Skeletal muscle tissue (tissue), 4 donors: ENCODE data around the gene CHST11. TPM values are rescaled to one million over a fixed set of nuclear protein-coding genes. Genes with fewer than 3 reads are reported as not detected.

Source experiments
- H3K27ac ChIP-seq: one replicate; pipeline ENCODE4 v1.7.0; 2013; ENCODE audit warnings: mild to moderate bottlenecking, low read depth, low read length, inconsistent platforms
- H3K27me3 ChIP-seq, 3 donors: one replicate each; pipeline ENCODE4 v1.7.0; 2013; ENCODE audit warnings: low read length in 3 of 3; ENCODE audit not compliant: control insufficient read depth in 3 of 3, insufficient read depth in 3 of 3
- H3K36me3 ChIP-seq, 3 donors: one replicate each; pipeline ENCODE4 v1.7.0; 2013; ENCODE audit warnings: low read length in 3 of 3; ENCODE audit not compliant: control insufficient read depth in 3 of 3, insufficient read depth in 3 of 3
- H3K4me1 ChIP-seq, 3 donors: one replicate each; pipeline ENCODE4 v1.7.0; 2013; ENCODE audit warnings: low read length in 3 of 3, mild to moderate bottlenecking in 3 of 3; ENCODE audit not compliant: control insufficient read depth in 3 of 3, insufficient read depth in 3 of 3
- H3K4me3 ChIP-seq, 3 donors: one replicate each; pipeline ENCODE4 v1.7.0; 2013; ENCODE audit warnings: low read length in 3 of 3
- H3K9ac ChIP-seq, 3 donors: one replicate each; pipeline ENCODE4 v1.7.0; 2013; ENCODE audit warnings: low read length in 3 of 3, mild to moderate bottlenecking in 3 of 3, moderate library complexity in 2 of 3, low read depth in 1 of 3
- H3K9me3 ChIP-seq, 3 donors: one replicate each; pipeline ENCODE4 v1.7.0; 2013; ENCODE audit warnings: low read length in 3 of 3; ENCODE audit not compliant: control insufficient read depth in 3 of 3
- total RNA-seq: library from RNA; depleted of rRNA; stranded (reverse); fragments of >200 nt; gene quantifications from one replicate; pipeline ENCODE4 v1.2.3, GENCODE V29; 2014
- donor health status: Osteomylitis.

The CHST11 gene
- total RNA-seq, 1 donor from 2014 or later = 2.1 TPM

DNA sequence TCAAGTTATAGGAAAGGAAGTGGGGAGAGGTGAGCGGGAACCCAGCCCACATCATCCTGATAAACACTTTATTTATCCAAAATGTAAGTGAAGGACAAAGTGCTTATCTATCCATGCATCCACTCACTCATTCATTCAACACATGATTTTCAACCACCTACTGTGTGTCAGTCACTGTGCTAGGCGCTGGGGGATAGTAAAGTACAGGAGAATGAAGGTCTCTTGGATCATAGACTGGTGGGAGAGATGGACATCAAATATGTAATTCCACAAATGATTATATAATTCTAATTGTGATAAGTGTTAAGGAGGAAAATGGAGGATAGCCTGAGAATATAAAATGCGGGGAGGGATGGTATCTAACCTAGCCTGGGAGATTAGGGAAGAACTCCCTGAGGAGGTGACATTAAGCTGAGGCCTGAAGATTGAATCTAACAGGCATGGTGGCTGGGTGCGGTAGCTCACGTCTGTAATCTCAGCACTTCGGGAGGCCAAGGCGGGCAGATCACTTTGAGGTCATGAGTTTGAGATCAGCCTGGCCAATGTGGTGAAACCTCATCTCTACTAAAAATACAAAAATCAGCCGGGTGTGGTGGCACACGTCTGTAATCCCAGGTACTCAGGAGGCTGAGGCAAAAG is 41.3 kb upstream of the CHST11 start:
- Histone ChIP-seq H3K36me3 (no peaks in the 10 kb centered on the region), H3K27me3 (no peaks in the 10 kb centered on the region), H3K27ac (no peak overlapping the region), H3K9ac (no peak overlapping the region), H3K4me1 (no peaks in the 10 kb centered on the region), H3K9me3 (no peaks in the 10 kb centered on the region), H3K4me3 (no peak overlapping the region)

DNA sequence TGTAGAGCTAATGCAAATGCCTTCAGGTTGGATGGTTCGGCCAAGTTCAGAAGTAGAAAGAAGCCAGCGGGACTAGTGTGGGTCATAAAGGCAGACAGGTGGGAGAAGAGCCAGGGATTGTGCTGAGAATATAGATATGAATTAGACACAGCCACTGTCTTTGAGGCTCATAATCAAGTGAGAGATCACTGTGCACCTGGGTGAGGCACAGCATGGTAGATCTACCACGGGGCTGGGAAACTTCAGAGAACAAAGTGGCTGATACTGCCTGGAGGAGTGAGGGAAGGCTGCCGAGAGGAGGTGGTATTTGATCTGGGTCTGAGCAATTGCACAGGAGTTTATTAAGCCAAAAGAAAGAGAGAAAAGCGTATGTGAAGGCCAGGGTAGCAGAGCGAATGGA is 40.6 kb upstream of the CHST11 start:
- Histone ChIP-seq H3K36me3 (no peaks in the 10 kb centered on the region), H3K9me3 (no peaks in the 10 kb centered on the region), H3K4me3 (no peak overlapping the region), H3K9ac (no peak overlapping the region), H3K27me3 (no peaks in the 10 kb centered on the region), H3K27ac (no peak overlapping the region), H3K4me1 (no peaks in the 10 kb centered on the region)

DNA sequence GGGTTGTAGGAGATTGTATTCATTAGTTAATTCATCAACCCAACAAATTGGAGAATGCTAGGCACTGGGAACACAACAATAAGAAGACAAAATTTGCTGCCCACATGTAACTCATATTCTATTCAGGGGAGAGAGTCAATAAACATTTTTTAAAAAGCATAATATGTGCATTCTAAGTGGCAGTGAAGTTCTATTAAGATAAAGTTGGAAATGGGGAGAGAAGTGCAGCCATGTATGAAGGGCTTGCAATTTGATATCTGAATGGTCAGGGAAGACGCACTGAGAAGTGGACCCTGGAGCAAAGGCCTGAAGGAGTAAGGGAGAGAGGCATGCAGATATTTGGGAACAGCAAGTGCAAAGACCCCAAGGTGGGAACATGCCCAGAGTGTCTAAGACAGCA is 40.2 kb upstream of the CHST11 start:
- H3K4me3 ChIP-seq = no peak overlapping the region
- no peaks in the 10 kb centered on the region for H3K4me1 ChIP-seq
- H3K9me3 ChIP-seq = no peaks in the 10 kb centered on the region
- H3K36me3 ChIP-seq = no peaks in the 10 kb centered on the region
- no peak overlapping the region for H3K9ac ChIP-seq
- no peaks in the 10 kb centered on the region for H3K27me3 ChIP-seq
- no peak overlapping the region for H3K27ac ChIP-seq

DNA sequence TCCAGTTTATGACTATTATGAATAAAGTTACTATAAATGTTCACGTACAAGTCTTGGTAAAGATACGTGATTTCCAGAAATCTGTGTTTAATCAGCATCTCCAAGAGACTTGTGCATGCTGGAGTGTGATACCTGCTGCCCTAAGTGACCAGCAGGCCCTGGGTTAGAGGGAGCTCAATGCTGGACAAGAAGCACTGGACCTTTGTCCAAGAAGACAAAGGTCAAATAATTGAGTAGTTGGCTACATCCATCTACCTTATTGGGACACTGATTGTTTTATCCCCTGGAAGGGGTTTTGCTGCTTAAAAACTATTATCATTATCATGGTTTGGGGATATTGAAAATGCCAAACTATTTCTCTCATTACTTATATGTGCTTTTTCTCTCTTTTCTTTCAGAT is 37.0 kb upstream of the CHST11 start:
- Histone ChIP-seq H3K27me3 (no peaks in the 10 kb centered on the region), H3K4me3 (no peak overlapping the region), H3K9me3 (no peaks in the 10 kb centered on the region), H3K9ac (no peak overlapping the region), H3K36me3 (no peaks in the 10 kb centered on the region), H3K4me1 (no peaks in the 10 kb centered on the region), H3K27ac (no peak overlapping the region)

DNA sequence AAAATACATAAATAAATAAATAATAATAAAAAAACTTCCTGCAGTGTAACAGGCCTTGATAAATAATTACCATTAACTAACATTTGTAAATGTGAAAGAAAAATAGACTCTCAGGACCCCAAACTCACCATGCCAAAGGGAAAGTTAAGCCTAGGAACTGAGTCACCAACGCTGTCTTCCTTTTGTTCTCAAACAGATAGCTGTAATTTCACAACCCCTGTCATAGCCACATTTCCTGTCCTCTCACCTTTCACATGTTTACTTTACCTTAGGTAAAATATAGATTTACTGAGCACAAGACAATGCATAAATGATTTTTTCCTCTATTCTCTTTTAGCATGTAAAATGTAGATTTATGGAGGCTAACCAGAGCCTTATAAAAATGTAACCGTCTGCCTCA is 35.9 kb upstream of the CHST11 start:
- Histone ChIP-seq H3K9ac (no peak overlapping the region), H3K27me3 (no peaks in the 10 kb centered on the region), H3K9me3 (no peaks in the 10 kb centered on the region), H3K4me1 (no peaks in the 10 kb centered on the region), H3K36me3 (no peaks in the 10 kb centered on the region), H3K27ac (no peak overlapping the region), H3K4me3 (no peak overlapping the region)

DNA sequence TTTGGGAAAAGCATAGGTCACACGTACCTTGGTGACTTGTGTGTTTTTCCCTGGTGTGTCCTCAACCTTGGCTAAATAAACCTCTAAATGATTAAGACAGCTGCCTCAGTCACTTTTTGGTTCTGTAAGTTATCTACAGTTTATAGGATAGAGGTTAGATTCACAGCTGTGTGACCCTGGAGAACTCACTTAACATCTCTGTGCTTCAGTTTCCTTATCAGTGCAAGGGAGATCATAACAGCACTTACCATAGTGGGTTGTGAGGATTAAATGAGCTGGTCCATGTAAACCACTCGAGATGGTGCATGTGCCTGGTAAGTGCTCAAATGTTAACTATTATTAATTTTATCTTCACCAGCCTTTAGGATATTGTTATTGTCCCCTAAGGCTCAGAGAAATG is 35.4 kb upstream of the CHST11 start:
- no peak overlapping the region for H3K9ac ChIP-seq
- no peaks in the 10 kb centered on the region for H3K27me3 ChIP-seq
- no peaks in the 10 kb centered on the region for H3K4me1 ChIP-seq
- H3K9me3 ChIP-seq = no peaks in the 10 kb centered on the region
- no peak overlapping the region for H3K27ac ChIP-seq
- no peaks in the 10 kb centered on the region for H3K36me3 ChIP-seq
- H3K4me3 ChIP-seq = no peak overlapping the region

DNA sequence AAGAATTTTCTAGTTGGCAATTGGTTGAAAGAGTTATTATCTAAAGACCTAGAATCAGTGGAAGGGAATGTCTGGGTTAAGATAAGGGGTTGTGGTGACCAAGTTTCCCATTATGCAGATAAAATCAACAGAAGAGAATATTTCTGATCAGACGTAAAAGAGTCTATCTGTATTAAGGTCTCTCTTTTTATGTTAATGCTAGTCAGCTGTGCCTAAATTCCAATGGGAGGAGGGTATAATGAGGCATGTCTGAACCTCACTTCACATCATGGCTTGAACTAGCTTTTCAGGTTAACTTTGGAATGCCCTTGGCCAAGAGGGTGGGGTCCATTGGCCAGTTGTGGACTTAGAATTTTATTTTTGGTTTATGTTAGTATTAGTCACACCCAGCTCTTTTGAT is 34.3 kb upstream of the CHST11 start:
- Histone ChIP-seq H3K36me3 (no peaks in the 10 kb centered on the region), H3K9me3 (no peaks in the 10 kb centered on the region), H3K27ac (no peak overlapping the region), H3K9ac (no peak overlapping the region), H3K27me3 (no peaks in the 10 kb centered on the region), H3K4me3 (no peak overlapping the region), H3K4me1 (no peaks in the 10 kb centered on the region)

DNA sequence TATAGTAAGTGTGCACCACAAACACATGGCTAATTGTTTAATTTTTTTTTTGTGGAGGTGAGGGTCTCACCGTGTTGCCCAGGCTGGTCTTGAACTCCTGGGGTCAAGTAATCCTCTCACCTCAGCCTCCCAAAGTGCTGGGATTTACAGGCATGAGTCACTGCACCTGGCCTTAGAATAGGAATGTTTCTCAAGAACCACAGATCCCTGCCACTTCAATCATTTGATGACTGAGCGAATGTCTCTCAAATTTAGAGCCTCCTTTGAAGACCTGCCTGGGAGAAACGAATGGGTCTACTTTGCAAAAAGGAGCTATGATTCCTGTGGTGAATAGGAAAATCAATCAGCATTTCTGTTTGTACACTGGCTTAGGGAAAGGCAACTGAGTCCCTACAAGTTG is 33.5 kb upstream of the CHST11 start:
- no peaks in the 10 kb centered on the region for H3K4me1 ChIP-seq
- no peak overlapping the region for H3K9ac ChIP-seq

DNA sequence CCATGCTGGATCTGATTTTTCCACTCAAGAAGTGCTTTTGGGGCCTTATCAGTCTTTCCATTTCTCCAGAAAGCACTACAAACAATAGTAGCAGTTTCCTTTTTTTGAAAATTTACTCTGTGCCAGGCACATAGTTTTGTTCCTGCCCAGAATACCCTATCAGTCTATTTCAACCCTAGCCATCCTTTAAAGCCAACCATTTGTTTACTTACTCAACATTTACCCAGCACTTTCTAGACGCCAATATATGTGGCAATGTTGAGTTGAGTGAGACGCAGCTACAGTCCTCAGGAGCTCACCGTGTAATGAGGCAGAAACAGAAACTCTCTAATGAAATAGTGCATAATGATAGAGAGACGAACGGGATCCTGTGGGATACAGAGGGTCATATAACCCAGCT is 32.9 kb upstream of the CHST11 start:
- H3K9ac ChIP-seq = no peak overlapping the region
- H3K36me3 ChIP-seq = no peaks in the 10 kb centered on the region

More for the DNA sequence above, 33.5 kb upstream of the CHST11 start:
- Histone ChIP-seq H3K9me3 (no peaks in the 10 kb centered on the region), H3K27me3 (no peaks in the 10 kb centered on the region), H3K27ac (no peak overlapping the region), H3K4me3 (no peak overlapping the region), H3K36me3 (no peaks in the 10 kb centered on the region)

DNA sequence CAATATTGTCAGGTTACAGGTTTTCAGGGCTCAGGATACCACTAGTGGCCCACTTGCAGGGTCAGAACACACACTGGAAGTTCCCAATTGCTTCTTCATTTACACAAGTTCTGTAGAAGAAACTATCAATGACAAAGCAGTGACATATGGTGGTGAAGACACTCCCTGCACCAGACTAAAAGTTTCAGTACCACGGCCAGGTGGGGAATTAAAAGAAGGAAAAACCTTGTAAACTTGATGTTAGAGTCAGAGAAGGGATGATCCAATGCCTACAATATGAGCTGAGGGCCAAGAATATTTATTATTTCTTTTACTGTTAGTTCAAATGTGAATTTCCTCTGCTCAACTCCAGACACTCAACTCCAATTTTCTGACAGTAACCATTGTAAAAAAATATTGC is 31.8 kb upstream of the CHST11 start:
- H3K4me1 ChIP-seq = no peaks in the 10 kb centered on the region
- no peaks in the 10 kb centered on the region for H3K36me3 ChIP-seq
- H3K27me3 ChIP-seq = no peaks in the 10 kb centered on the region
- H3K9ac ChIP-seq = no peak overlapping the region
- H3K9me3 ChIP-seq = no peaks in the 10 kb centered on the region
- no peak overlapping the region for H3K4me3 ChIP-seq
- no peak overlapping the region for H3K27ac ChIP-seq

More for the DNA sequence above, 32.9 kb upstream of the CHST11 start:
- Histone ChIP-seq H3K4me3 (no peak overlapping the region), H3K27ac (no peak overlapping the region), H3K9me3 (no peaks in the 10 kb centered on the region), H3K27me3 (no peaks in the 10 kb centered on the region), H3K4me1 (no peaks in the 10 kb centered on the region)

DNA sequence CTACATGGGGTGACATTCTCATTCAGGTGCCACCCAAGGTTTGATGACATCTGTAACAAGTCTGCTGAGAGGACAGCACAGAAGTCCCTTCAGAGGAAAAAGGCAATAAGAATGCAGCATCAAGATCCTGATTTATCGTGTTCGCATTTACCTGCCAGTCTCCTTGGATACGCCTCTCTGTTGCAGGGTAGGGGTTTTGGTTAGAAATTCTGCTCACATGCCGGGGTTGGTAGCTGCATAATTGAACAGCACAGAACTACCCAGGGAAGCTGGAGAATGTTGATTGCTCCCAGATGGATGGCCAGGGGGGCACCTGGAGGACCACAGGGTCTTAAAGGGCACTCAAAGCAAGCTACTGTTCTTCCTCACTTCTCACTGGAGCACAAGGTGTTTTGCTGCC is 31.1 kb upstream of the CHST11 start:
- no peak overlapping the region for H3K27ac ChIP-seq
- no peak overlapping the region for H3K9ac ChIP-seq
- H3K27me3 ChIP-seq = no peaks in the 10 kb centered on the region
- no peak overlapping the region for H3K4me3 ChIP-seq
- H3K4me1 ChIP-seq = no peaks in the 10 kb centered on the region
- no peaks in the 10 kb centered on the region for H3K9me3 ChIP-seq
- H3K36me3 ChIP-seq = no peaks in the 10 kb centered on the region
